HL-60 (cell line): Measurements from ENCODE around the gene CCDC196.

ENCODE experiments used
- DNase-seq, 2 experiments: peaks; one replicate each; pipeline ENCODE4 v3.0.0-alpha.2; 2010 to 2020; ENCODE audit warnings: low read depth in 1 of 2, low spot score in 1 of 2
- H3K27ac ChIP-seq: fragments of 250-450 bp; sonication (Bioruptor Pico); replicated peaks from 2 replicates; pipeline ENCODE4 v1.5.1; 2020; ENCODE audit warnings: mild to moderate bottlenecking, moderate library complexity
- H3K27me3 ChIP-seq: fragments of 250-450 bp; sonication (Bioruptor Pico); 2 replicates; pipeline ENCODE4 v1.5.1; 2021; ENCODE audit warnings: mild to moderate bottlenecking, moderate library complexity; ENCODE audit not compliant: insufficient read depth, poor library complexity, severe bottlenecking
- H3K4me3 ChIP-seq: replicated peaks from 2 replicates; pipeline ENCODE4 v1.5.1; 2011; ENCODE audit warnings: mild to moderate bottlenecking, control low read depth, low read length; ENCODE audit not compliant: insufficient read depth
- CTCF ChIP-seq: IDR thresholded peaks from one replicate; pipeline ENCODE4 v1.5.1; 2011; ENCODE audit warnings: low read length, control low read depth, inconsistent platforms; ENCODE audit not compliant: insufficient read depth
- GABPA ChIP-seq: IDR thresholded peaks from 2 replicates; pipeline ENCODE4 v1.6.1; 2012; ENCODE audit warnings: low read depth
- POLR2AphosphoS5 ChIP-seq: IDR thresholded peaks from 2 replicates; pipeline ENCODE4 v1.6.1; 2012; ENCODE audit warnings: low read depth
- REST ChIP-seq: IDR thresholded peaks from 2 replicates; pipeline ENCODE4 v1.6.1; 2012; ENCODE audit warnings: low read depth; ENCODE audit not compliant: insufficient replicate concordance
- SPI1 ChIP-seq: IDR thresholded peaks from 2 replicates; pipeline ENCODE4 v1.6.1; 2012; ENCODE audit warnings: low read depth, mild to moderate bottlenecking, borderline replicate concordance

Gene CCDC196

GRCh38 chr14:66468778-66469367 is 17.3 kb upstream of the CCDC196 start:
- DNase-seq: no peak
- H3K27me3 ChIP-seq: no peaks in the 10 kb centered on the region
- no peak overlapping the region for H3K4me3 ChIP-seq
- H3K27ac ChIP-seq: no peak overlapping the region
- TF ChIP-seq POLR2AphosphoS5 (no peak), GABPA (no peak), SPI1 (no peak), REST (no peak), CTCF (no peak)

GRCh38 chr14:66471584-66471983 is 14.6 kb upstream of the CCDC196 start:
- H3K27me3 ChIP-seq: no peaks in the 10 kb centered on the region
- TF ChIP-seq POLR2AphosphoS5 (no peak), CTCF (no peak), REST (no peak), GABPA (no peak), SPI1 (no peak)
- no peak overlapping the region for H3K27ac ChIP-seq
- H3K4me3 ChIP-seq: no peak overlapping the region
- DNase-seq: no peak

GRCh38 chr14:66472251-66472650 is 13.9 kb upstream of the CCDC196 start:
- DNase-seq: no peak
- TF ChIP-seq CTCF (no peak), SPI1 (no peak), GABPA (no peak), POLR2AphosphoS5 (no peak), REST (no peak)
- no peak overlapping the region for H3K4me3 ChIP-seq
- H3K27ac ChIP-seq: no peak overlapping the region
- no peaks in the 10 kb centered on the region for H3K27me3 ChIP-seq
